Fibroblast of pulmonary artery (primary cell): ENCODE measurements around the gene ADAM8.
"Not testable (repeated sequence)": the region's sequence is repeated elsewhere in the genome, so short reads cannot be mapped to it uniquely, and the experiment has no call there.

Source experiments
- DNase-seq: peaks from one replicate; pipeline ENCODE4 v3.0.0-alpha.2; 2010; ENCODE audit warnings: low read depth
- H3K4me3 ChIP-seq: replicated peaks from 2 replicates; pipeline ENCODE4 v1.5.1; 2011; ENCODE audit warnings: low read depth, mild to moderate bottlenecking, control low read depth, low read length, moderate library complexity
- TF ChIP-seq, protein P1 (sequence below): IDR thresholded peaks from 2 replicates; pipeline ENCODE4 v1.5.1; 2011; ENCODE audit warnings: mild to moderate bottlenecking, control low read depth, low read length, inconsistent platforms; ENCODE audit errors: missing control alignments

The ADAM8 gene

DNA sequence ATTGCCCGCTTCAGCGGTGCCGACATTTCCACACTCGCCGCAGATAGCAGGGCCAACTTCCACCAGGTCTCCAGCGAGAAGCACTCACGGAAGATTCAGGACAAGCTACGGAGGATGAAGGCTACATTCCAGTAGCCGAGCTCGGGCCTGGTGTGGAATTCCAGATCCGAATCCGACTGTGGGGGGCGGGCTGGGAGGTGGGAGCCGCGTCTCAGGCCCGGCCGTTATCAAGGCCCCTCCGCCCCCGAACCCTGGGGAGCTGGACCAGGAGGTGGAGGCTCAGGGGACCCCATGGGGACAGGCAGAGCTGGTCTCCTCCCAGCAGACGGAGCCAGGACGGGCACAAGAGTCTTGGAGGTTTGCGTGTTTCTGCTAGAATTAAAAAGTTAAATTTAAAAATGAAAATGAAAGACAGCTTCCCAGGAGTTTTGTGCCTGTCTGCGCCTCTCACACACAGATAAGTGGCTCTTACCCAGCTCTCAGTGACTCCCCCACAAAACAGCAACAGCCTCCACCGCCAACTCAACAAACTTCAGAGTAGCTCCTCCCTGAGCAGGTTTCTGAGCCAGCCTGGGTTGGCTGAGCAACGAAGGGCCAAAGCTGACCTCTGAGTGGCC is 51.8 kb downstream of the ADAM8 start:
- peak overlapping the region; percentile 28 for H3K4me3 ChIP-seq
- DNase-seq, result peak; percentile 69
- TF ChIP-seq, protein P1, sequence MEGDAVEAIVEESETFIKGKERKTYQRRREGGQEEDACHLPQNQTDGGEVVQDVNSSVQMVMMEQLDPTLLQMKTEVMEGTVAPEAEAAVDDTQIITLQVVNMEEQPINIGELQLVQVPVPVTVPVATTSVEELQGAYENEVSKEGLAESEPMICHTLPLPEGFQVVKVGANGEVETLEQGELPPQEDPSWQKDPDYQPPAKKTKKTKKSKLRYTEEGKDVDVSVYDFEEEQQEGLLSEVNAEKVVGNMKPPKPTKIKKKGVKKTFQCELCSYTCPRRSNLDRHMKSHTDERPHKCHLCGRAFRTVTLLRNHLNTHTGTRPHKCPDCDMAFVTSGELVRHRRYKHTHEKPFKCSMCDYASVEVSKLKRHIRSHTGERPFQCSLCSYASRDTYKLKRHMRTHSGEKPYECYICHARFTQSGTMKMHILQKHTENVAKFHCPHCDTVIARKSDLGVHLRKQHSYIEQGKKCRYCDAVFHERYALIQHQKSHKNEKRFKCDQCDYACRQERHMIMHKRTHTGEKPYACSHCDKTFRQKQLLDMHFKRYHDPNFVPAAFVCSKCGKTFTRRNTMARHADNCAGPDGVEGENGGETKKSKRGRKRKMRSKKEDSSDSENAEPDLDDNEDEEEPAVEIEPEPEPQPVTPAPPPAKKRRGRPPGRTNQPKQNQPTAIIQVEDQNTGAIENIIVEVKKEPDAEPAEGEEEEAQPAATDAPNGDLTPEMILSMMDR, result no peak

DNA sequence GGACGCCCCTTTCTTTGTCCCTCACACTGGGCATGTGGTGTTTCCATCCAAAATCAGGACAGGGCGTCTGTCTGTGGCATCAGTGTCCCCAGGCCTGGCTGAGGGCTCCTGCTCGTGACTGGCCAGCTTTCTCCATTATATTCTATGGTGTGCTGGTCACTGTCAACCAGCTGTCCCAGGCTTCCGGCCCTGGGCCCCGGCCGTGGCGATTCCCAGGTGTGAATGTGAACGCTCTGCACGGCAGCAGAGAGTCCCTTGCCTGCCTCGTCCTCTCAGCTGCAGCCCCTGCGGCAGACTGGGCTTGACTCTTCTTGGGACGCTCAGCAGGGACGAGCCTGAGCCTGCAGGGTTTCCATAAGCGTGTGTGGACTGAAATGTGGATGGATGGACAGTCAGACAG is 52.6 kb downstream of the ADAM8 start:
- TF ChIP-seq, protein P1, result no peak
- DNase-seq, result no peak
- no peak overlapping the region for H3K4me3 ChIP-seq

DNA sequence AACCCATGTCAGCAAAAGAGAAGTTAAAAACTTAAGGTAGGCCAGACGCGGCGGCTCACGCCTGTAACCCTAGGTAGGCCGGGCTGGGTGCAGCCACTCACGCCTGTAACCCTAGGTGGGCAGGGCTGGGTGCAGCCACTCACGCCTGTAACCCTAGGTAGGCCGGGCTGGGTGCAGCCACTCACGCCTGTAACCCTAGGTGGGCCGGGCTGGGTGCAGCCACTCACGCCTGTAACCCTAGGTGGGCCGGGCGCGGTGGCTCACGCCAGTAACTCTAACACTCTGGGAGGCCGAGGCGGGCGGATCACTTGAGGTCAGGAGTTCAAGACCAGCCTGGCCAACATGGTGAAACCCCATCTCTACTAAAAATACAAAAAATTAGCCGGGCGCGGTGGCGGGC is 54.9 kb downstream of the ADAM8 start:
- H3K4me3 ChIP-seq, DNase-seq: not testable (repeated sequence)

DNA sequence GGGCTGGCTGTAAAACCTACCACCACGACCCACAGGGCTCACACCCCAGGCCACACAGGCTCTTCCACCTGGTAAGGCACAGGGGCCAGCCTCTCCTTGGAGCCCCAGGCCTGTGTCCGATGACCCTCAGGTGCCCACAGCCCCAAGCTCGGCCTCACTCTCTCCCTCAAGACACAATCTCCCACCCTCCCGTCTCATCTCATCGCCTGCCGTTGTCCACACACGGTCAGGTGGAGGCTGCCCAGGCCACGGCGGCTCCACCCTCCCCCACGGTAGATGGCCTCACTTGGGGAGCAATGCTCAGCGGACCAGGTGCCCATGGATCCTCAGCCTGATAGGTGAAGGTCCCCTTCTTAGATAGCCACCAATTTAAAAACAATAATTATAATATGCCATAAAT is 55.3 kb downstream of the ADAM8 start:
- no peak for DNase-seq
- no peak overlapping the region for H3K4me3 ChIP-seq
- TF ChIP-seq, protein P1, result no peak

DNA sequence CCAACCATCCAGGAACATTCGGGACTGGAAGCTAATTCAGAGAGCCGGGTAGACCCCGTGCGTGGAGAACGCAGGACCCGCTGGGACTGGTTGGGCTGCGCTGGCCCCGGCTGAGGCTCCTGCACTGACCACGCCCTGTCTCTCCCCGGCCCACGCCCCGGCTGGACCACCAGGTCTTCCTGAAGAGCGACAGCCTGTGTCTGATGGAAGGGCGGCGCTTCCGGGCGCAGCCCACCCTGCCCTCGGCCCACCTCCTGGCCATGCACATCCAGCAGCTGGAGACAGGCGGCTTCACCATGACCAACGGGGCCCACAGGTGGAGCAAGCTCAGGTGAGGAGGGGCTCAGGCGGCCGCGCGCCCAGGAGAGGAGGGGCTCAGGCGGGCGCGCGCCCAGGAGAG is 56.9 kb downstream of the ADAM8 start:
- TF ChIP-seq, protein P1, result no peak

DNA sequence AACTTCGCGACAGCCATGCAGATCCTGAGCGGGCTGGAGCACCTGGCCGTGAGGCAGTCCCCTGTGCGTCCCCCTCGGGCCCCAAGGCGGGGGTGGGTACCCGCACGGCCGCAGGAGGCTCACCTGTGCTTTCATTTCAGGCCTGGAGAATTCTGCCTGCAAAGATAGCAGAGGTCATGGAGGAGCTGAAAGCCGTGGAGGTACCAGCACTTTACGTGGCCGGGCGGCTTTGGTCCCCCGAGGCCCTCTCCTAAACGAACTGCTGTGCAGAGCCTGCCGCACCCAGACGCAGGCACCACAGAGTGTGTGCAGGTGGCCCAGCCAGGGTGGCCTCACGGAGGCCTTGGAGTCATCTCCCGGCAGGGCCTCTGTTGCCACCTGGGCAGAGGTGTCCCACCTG is 57.8 kb downstream of the ADAM8 start:
- no peak for DNase-seq
- TF ChIP-seq, protein P1, result no peak
- no peak overlapping the region for H3K4me3 ChIP-seq

More for the DNA sequence above, 56.9 kb downstream of the ADAM8 start:
- H3K4me3 ChIP-seq, result no peak overlapping the region
- DNase-seq, result no peak

DNA sequence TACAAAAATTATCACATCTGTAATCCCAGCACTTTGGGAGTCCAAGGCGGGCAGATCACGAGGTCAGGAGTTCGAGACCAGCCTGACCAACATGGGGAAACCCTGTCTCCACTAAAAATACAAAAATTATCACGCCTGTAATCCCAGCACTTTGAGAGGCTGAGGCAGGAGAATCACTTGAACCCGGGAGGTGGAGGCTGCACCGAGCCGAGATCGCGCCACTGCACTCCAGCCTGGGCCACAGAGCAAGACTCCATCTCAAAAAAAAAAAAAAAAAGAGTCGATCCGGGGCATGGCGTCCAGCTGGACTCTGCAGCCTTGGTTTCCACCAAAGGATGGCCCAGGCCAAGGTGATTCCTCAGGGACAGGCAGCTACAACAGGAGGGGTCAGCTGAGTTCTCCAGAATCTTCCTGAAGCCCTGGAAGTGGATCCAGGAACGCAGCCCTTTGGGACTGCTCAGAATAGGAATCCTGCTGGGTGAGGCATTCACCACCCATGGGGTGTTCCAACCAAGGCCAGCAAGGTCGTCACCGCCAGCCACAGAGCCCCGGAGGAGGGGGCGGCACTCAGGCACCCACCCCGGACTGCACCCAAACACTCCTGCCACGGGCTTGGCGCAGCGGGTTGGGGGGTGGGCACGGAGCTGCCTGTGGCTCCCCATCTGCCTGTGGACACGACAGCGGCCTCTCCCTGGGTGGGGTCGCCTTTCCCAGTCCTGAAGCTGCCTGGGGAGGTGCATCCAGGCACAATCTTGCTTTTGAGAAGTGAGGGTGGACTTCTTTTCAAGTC is 58.7 kb downstream of the ADAM8 start:
- H3K4me3 ChIP-seq, result no peak overlapping the region
- TF ChIP-seq, protein P1, result no peak
- no peak for DNase-seq
